GM12878 (cell line): ENCODE measurements around the gene ZNF763. TPM values are rescaled to one million over a fixed set of nuclear protein-coding genes. Genes with fewer than 3 reads are reported as not detected.

Source experiments
- ATAC-seq: fragments of 200-7000 bp; cut with Tn5 transposase; 3 replicates; pipeline ENCODE4 v1.9.1; 2020; ENCODE audit warnings: mild to moderate bottlenecking, moderate library complexity
- BruUV-seq: library from RNA; stranded (reverse); fragments of 400-500 nt; replicated peaks from 2 replicates; lab custom pipeline; 2021; lab: Mats Ljungman, UMichigan
- CTCF ChIA-PET: fragments of 300-600 bp; sonication (Branson Sonifier 250); formaldehyde crosslinking; extraction: SDS; loops from one replicate; lab custom pipeline; 2021; ENCODE audit warnings: inconsistent platforms; lab: Yijun Ruan, JAX
- POLR2A ChIA-PET: fragments of 350-600 bp; formaldehyde crosslinking; extraction: SDS; loops from one replicate; lab custom pipeline; 2021; ENCODE audit warnings: inconsistent platforms; lab: Charles Lee
- RAD21 ChIA-PET: fragments of 300-600 bp; sonication (Branson Sonifier 250); formaldehyde crosslinking; loops from one replicate; lab custom pipeline; 2023; ENCODE audit warnings: antibody characterized with exemption; ENCODE audit not compliant: unreplicated experiment; lab: Charles Lee
- SMC1A ChIA-PET: fragments of 300-600 bp; sonication (Branson Sonifier 250); formaldehyde crosslinking; loops from one replicate; lab custom pipeline; 2023; ENCODE audit not compliant: unreplicated experiment, uncharacterized antibody; lab: Charles Lee
- DNase-seq: peaks from one replicate; pipeline ENCODE4 v3.0.0-alpha.2; 2011; ENCODE audit warnings: low read depth, low spot score
- FAIRE-seq: peaks from 3 replicates; lab custom pipeline; 2011; peaks lifted over from hg19 to GRCh38; lab: Jason Lieb, UNC
- H2AFZ ChIP-seq: 2 replicates; pipeline ENCODE4 v1.6.0; 2011; ENCODE audit warnings: low read depth, low read length, control low read depth; ENCODE audit not compliant: control insufficient read depth
- H3K27ac ChIP-seq: 2 replicates; pipeline ENCODE4 v1.5.1; 2011; ENCODE audit warnings: control low read depth; ENCODE audit not compliant: control insufficient read depth, insufficient read depth
- H3K27me3 ChIP-seq, 2 experiments: replicated peaks in 1 of 2; 2 replicates each; pipeline versions ENCODE4 v1.6.0 to v1.6.1; 2011; ENCODE audit warnings: low read length in 1 of 2; ENCODE audit not compliant: control insufficient read depth in 2 of 2, insufficient read depth in 2 of 2
- H3K36me3 ChIP-seq, 2 experiments: 2 replicates each; pipeline ENCODE4 v1.5.1; 2011; ENCODE audit warnings: low read length in 1 of 2; ENCODE audit not compliant: control insufficient read depth in 2 of 2, insufficient read depth in 2 of 2
- H3K4me1 ChIP-seq: 2 replicates; pipeline ENCODE4 v1.6.1; 2011; ENCODE audit warnings: mild to moderate bottlenecking, low read length, moderate library complexity, mixed read lengths; ENCODE audit not compliant: control insufficient read depth, insufficient read depth
- H3K4me2 ChIP-seq: 2 replicates; pipeline ENCODE4 v1.6.0; 2011; ENCODE audit warnings: control low read depth; ENCODE audit not compliant: control insufficient read depth, insufficient read depth
- H3K4me3 ChIP-seq: fragments of 200-600 bp; sonication (generic); 2 replicates; pipeline ENCODE4 v1.5.1; 2016
- H3K79me2 ChIP-seq: 2 replicates; pipeline ENCODE4 v1.6.0; 2011; ENCODE audit warnings: low read length; ENCODE audit not compliant: control insufficient read depth, insufficient read depth
- H3K9ac ChIP-seq: 2 replicates; pipeline ENCODE4 v1.8.0; 2011; ENCODE audit warnings: low read length, control low read depth, mixed read lengths; ENCODE audit not compliant: control insufficient read depth, insufficient read depth
- H3K9me3 ChIP-seq: replicated peaks from 3 replicates; pipeline ENCODE4 v1.5.1; 2011; ENCODE audit warnings: mild to moderate bottlenecking, low read length; ENCODE audit not compliant: control insufficient read depth, insufficient read depth
- H4K20me1 ChIP-seq: 2 replicates; pipeline ENCODE4 v1.6.0; 2011; ENCODE audit not compliant: control insufficient read depth, insufficient read depth
- CEBPB ChIP-seq, 2 experiments: fragments of 150-350 bp in 1 of 2; IDR thresholded peaks; 2 replicates each; pipeline ENCODE4 v1.6.1; 2012 to 2014; ENCODE audit warnings: low read depth in 2 of 2, low read length in 2 of 2, borderline replicate concordance in 1 of 2, inconsistent platforms in 1 of 2
- ETV6 ChIP-seq, 2 experiments: fragments of 450-650 bp in 1 of 2; IDR thresholded peaks in 1 of 2; conservative IDR thresholded peaks in 1 of 2; 2 replicates each; pipeline ENCODE4 v1.6.1; 2014; ENCODE audit warnings: antibody characterized with exemption in 1 of 2, borderline replicate concordance in 1 of 2, low read depth in 1 of 2, mild to moderate bottlenecking in 1 of 2, moderate library complexity in 1 of 2
- GABPA ChIP-seq: IDR thresholded peaks from 2 replicates; pipeline ENCODE4 v1.6.1; 2014; ENCODE audit warnings: antibody characterized with exemption, low read depth, mild to moderate bottlenecking, inconsistent platforms
- HDAC2 ChIP-seq: fragments of 200-600 bp; sonication (generic); IDR thresholded peaks from 2 replicates; pipeline ENCODE4 v1.6.1; 2017
- HDGF ChIP-seq: fragments of 450-650 bp; IDR thresholded peaks from 2 replicates; pipeline ENCODE4 v1.6.1; 2016; ENCODE audit warnings: antibody characterized with exemption
- MXI1 ChIP-seq: fragments of 150-350 bp; IDR thresholded peaks from 2 replicates; pipeline ENCODE4 v1.6.1; 2011; ENCODE audit warnings: low read depth, mild to moderate bottlenecking, inconsistent platforms, low read length, improper control_type of control experiment
- MYB ChIP-seq: fragments of 150-350 bp; IDR thresholded peaks from 2 replicates; pipeline ENCODE4 v1.6.1; 2014; ENCODE audit warnings: mild to moderate bottlenecking, low read depth, low read length, borderline replicate concordance
- NFIC ChIP-seq: IDR thresholded peaks from 2 replicates; pipeline ENCODE4 v1.6.1; 2012; ENCODE audit warnings: low read depth, mild to moderate bottlenecking, inconsistent platforms, low read length, moderate library complexity
- NFYA ChIP-seq: IDR thresholded peaks from 2 replicates; pipeline ENCODE4 v1.6.1; 2011; ENCODE audit warnings: low read depth, mild to moderate bottlenecking, low read length, improper control_type of control experiment, borderline replicate concordance
- RAD21 ChIP-seq: IDR thresholded peaks from 2 replicates; pipeline ENCODE4 v1.6.1; 2011; ENCODE audit warnings: mild to moderate bottlenecking, low read depth, low read length, moderate library complexity; ENCODE audit not compliant: insufficient read depth
- RFX5 ChIP-seq: IDR thresholded peaks from 2 replicates; pipeline ENCODE4 v1.6.1; 2011; ENCODE audit warnings: low read depth, low read length, improper control_type of control experiment
- SMARCA5 ChIP-seq: fragments of 450-650 bp; IDR thresholded peaks from 2 replicates; pipeline ENCODE4 v1.6.1; 2017; ENCODE audit warnings: mild to moderate bottlenecking
- TCF7 ChIP-seq: IDR thresholded peaks from 2 replicates; pipeline ENCODE4 v1.6.1; 2014; ENCODE audit warnings: antibody characterized with exemption, borderline replicate concordance
- WGBS: methylation state at CpG from one replicate; pipeline ENCODE4 v1.1.6; 2016; ENCODE audit warnings: low lambda C conversion rate; ENCODE audit not compliant: insufficient replicate concordance, insufficient coverage; ENCODE audit errors: missing lambda C conversion rate; 5-methylcytosine and 5-hydroxymethylcytosine counted together
- in situ Hi-C: fragments of 300-500 bp; cut with MboI; formaldehyde crosslinking; loops from 9 replicates; pipeline ENCODE4 v1.14.3; 2018; ENCODE audit warnings: mixed read lengths
- intact Hi-C: fragments of 100-400 bp; cut with micrococcal nuclease; formaldehyde crosslinking; loops from one replicate; pipeline ENCODE4 v1.14.2; 2022; ENCODE audit not compliant: unreplicated experiment
- polyA plus RNA-seq, 11 experiments: library from polyadenylated mRNA; depleted of rRNA in 4 of 11; unstranded in 6 of 11; stranded (reverse) in 5 of 11; fragments of >200 nt; fragmentation: Nextera tagmentation in 4 of 11; fragmentation: Illumina TruSeq in 1 of 11; extraction: Ambion mirVana in 4 of 11; extraction: Trizol in 1 of 11; gene quantifications; 1 replicate in 1 of 11; 2 replicates in 10 of 11; pipeline versions ENCODE4 v1.2.1 to v1.2.3, GENCODE V29; 2011 to 2016; ENCODE audit warnings: inconsistent platforms in 2 of 11, missing spikeins in 2 of 11, low read depth in 1 of 11
- total RNA-seq, 4 experiments: library from RNA; depleted of rRNA in 3 of 4; stranded (reverse); fragments of >200 nt in 3 of 4; fragmentation: Illumina TruSeq in 1 of 4; extraction: Trizol in 1 of 4; gene quantifications; 2 replicates each; pipeline versions ENCODE4 v1.2.1 to v1.2.3, GENCODE V29; 2013 to 2021
- TF ChIP-seq, protein P1 (sequence below): IDR thresholded peaks from 2 replicates; pipeline ENCODE4 v1.6.1; 2012; ENCODE audit warnings: mild to moderate bottlenecking, low read depth, low read length
- TF ChIP-seq, protein P2 (sequence below): fragments of 450-650 bp; IDR thresholded peaks from 2 replicates; pipeline ENCODE4 v1.6.1; 2017; ENCODE audit warnings: mild to moderate bottlenecking, low read depth, inconsistent platforms; ENCODE audit not compliant: poor library complexity, severe bottlenecking
- TF ChIP-seq, protein P3 (sequence below): fragments of 450-650 bp; IDR thresholded peaks from 2 replicates; pipeline ENCODE4 v1.6.1; 2016; ENCODE audit warnings: mild to moderate bottlenecking

ZNF763 gene
- total and polyA plus RNA-seq, 10 of the 15 experiments (the other 5 are each of a cell fraction or from before 2014, with no cell fraction given), result 0.62 to 1.8 (median 1.1) TPM

DNA sequence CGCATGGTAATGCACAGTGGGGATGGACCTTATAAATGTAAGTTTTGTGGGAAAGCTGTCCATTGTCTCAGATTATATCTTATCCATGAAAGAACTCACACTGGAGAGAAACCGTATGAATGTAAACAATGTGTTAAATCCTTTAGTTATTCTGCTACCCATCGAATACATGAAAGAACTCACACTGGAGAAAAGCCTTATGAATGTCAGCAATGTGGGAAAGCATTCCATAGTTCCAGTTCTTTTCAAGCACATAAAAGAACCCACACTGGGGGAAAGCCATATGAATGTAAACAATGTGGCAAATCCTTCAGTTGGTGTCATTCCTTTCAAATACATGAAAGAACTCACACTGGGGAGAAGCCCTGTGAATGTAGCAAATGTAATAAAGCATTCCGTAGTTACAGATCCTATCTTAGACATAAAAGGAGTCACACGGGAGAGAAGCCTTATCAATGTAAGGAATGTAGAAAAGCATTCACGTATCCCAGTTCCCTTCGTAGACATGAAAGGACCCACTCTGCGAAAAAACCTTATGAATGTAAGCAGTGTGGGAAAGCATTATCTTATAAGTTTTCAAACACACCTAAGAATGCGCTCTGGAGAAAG is 13.8 kb downstream of the ZNF763 start:
- ATAC-seq (no peak), FAIRE-seq (no peak), DNase-seq (no peak)
- Histone ChIP-seq H3K9ac (no peak overlapping the region), H3K27ac (no peak overlapping the region), H3K9me3 (peaks cover 31% of the 10 kb centered on the region), H3K36me3 (no peaks in the 10 kb centered on the region), H3K4me2 (no peak overlapping the region), H2AFZ (no peak overlapping the region), H3K4me3 (no peak overlapping the region), H3K4me1 (no peaks in the 10 kb centered on the region), H3K79me2 (no peaks in the 10 kb centered on the region), H4K20me1 (no peaks in the 10 kb centered on the region), H3K27me3 (no peaks in the 10 kb centered on the region)
- ChIA-PET POLR2A (no interaction called here), CTCF (no interaction called here), RAD21 (no interaction called here), SMC1A (no interaction called here)
- intact Hi-C loops (no loop called here), in situ Hi-C loops (no loop called here)
- 97% methylated on average over 9 of the region's 9 CpGs for WGBS
- BruUV-seq, result no TSS peak
- TF ChIP-seq NFIC (no peak), MYB (no peak), HDGF (no peak), SMARCA5 (no peak), RAD21 (no peak), ETV6 (conservative IDR thresholded peaks at IDR 0.05 in 1 of 2, IDR thresholded peaks at IDR 0.05 in 1 of 2; ENCODE audit: borderline replicate concordance in 1 of 2, low read depth in 1 of 2) (no peak), NFYA (no peak), CEBPB (IDR thresholded peaks at IDR 0.05; ENCODE audit: borderline replicate concordance in 1 of 2, low read depth in 2 of 2, low read length in 2 of 2) (no peak), GABPA (no peak), RFX5 (no peak), MXI1 (no peak), TCF7 (no peak), HDAC2 (no peak)
- TF ChIP-seq, protein P1, sequence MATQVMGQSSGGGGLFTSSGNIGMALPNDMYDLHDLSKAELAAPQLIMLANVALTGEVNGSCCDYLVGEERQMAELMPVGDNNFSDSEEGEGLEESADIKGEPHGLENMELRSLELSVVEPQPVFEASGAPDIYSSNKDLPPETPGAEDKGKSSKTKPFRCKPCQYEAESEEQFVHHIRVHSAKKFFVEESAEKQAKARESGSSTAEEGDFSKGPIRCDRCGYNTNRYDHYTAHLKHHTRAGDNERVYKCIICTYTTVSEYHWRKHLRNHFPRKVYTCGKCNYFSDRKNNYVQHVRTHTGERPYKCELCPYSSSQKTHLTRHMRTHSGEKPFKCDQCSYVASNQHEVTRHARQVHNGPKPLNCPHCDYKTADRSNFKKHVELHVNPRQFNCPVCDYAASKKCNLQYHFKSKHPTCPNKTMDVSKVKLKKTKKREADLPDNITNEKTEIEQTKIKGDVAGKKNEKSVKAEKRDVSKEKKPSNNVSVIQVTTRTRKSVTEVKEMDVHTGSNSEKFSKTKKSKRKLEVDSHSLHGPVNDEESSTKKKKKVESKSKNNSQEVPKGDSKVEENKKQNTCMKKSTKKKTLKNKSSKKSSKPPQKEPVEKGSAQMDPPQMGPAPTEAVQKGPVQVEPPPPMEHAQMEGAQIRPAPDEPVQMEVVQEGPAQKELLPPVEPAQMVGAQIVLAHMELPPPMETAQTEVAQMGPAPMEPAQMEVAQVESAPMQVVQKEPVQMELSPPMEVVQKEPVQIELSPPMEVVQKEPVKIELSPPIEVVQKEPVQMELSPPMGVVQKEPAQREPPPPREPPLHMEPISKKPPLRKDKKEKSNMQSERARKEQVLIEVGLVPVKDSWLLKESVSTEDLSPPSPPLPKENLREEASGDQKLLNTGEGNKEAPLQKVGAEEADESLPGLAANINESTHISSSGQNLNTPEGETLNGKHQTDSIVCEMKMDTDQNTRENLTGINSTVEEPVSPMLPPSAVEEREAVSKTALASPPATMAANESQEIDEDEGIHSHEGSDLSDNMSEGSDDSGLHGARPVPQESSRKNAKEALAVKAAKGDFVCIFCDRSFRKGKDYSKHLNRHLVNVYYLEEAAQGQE, result no peak
- TF ChIP-seq, protein P2, sequence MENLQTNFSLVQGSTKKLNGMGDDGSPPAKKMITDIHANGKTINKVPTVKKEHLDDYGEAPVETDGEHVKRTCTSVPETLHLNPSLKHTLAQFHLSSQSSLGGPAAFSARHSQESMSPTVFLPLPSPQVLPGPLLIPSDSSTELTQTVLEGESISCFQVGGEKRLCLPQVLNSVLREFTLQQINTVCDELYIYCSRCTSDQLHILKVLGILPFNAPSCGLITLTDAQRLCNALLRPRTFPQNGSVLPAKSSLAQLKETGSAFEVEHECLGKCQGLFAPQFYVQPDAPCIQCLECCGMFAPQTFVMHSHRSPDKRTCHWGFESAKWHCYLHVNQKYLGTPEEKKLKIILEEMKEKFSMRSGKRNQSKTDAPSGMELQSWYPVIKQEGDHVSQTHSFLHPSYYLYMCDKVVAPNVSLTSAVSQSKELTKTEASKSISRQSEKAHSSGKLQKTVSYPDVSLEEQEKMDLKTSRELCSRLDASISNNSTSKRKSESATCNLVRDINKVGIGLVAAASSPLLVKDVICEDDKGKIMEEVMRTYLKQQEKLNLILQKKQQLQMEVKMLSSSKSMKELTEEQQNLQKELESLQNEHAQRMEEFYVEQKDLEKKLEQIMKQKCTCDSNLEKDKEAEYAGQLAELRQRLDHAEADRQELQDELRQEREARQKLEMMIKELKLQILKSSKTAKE, result no peak
- TF ChIP-seq, protein P3, sequence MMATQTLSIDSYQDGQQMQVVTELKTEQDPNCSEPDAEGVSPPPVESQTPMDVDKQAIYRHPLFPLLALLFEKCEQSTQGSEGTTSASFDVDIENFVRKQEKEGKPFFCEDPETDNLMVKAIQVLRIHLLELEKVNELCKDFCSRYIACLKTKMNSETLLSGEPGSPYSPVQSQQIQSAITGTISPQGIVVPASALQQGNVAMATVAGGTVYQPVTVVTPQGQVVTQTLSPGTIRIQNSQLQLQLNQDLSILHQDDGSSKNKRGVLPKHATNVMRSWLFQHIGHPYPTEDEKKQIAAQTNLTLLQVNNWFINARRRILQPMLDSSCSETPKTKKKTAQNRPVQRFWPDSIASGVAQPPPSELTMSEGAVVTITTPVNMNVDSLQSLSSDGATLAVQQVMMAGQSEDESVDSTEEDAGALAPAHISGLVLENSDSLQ, result no peak
